NCI-H82 treated with DMSO at 0.1 percent for 48 hours (cell line): ENCODE results near the gene TRHDE.
A peak's percentile ranks its signal among the peaks of the same experiment; 100 is the strongest.
"Not testable (repeated sequence)": the region's sequence is repeated elsewhere in the genome, so short reads cannot be mapped to it uniquely, and the experiment has no call there.

Source experiments
- DNase-seq: peaks from one replicate; lab custom pipeline; 2025; ENCODE audit not compliant: unreplicated experiment; lab: John Stamatoyannopoulos, UW

The TRHDE gene

DNA sequence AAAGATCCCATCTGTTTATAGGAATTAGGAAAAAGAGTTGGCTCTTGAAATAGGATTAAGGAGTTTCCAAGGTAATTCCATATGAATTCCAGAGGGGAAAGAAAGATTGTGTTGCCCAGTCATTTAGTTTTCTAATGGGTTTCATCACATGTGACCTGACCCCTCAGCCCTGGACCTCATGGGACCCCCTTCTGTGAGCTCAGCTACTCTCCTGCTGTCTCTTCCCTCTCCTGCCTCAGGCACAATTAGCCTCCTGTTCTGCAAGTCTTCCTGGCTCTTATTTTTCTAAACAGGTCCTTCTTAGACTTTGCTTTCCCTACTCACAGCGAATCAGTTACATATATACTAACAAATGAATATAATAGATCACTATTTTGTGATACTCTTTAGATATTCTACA, 237.7 kb downstream of the TRHDE start:
- no peak for DNase-seq

DNA sequence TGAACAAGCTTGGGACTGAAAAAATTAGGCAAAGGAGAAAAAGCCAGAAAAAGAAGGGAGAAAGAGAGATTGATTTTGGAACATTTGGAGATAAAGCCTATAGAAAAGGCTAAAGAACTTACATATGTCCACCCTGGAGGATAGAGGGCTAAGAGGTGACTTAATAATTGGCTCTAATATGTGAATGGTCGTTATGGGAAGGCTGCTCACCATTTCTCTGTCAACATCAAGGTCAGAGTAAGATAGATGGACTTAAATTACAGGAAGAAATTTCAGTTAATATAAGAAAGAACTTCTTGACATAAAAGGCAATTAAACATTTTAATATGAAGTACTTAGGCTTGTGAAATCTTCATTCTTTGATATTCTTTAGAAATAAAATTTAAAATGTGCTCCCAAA, 238.6 kb downstream of the TRHDE start:
- DNase-seq, result no peak

DNA sequence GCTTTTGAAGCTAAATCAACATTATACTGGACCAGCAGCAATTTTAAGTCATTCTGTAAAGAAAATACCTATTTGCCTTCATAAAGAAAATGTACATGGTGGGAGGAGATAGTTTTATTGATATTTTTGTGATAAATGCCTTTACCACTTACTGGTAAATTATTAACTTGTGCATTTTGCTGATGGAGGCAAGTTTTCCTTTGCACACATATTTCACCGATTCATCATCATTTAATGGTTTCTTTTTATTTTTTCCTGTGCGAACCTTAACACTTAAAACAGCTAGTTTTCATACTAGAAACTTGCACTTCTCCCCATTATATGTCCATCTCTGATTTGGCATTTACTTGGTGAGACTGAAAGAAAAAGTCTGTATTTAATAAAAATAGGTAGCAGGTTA, 239.3 kb downstream of the TRHDE start:
- no peak for DNase-seq

DNA sequence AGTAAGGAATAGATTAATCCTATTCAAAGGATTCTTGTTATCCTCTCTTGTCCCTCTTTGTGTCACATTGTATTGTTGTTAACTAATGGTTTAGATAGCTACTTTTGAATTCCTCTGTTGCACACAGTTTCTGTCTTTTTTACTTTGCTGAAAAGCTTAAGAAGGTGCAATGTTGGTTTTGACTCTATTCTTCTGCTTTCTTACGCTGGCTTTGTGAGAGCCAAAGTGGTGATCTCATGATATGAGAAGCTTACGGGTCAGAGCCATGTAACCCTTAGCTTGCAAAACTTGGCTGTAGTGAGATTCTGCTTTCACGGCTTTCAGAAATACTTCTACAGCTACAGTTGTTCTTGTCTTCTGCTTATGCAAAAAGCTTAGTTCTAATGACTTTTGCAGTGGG, 239.7 kb downstream of the TRHDE start:
- no peak for DNase-seq

DNA sequence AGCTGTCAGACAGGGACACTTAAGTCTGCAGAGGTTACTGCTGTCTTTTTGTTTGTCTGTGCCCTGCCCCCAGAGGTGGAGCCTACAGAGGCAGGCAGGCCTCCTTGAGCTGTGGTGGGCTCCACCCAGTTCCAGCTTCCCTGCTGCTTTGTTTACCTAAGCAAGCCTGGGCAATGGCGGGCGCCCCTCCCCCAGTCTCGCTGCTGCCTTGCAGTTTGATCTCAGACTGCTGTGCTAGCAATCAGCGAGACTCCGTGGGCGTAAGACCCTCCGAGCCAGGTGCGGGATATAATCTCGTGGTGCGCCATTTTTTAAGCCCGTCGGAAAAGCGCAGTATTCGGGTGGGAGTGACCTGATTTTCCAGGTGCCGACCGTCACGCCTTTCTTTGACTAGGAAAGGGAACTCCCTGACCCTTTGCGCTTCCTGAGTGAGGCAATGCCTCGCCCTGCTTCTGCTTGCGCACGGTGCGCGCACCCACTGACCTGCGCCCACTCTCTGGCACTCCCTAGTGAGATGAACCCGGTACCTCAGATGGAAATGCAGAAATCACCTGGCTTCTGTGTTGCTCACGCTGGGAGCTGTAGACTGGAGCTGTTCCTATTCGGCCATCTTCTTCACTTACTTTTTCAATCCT, 248.0 kb downstream of the TRHDE start:
- not testable (repeated sequence) for DNase-seq

DNA sequence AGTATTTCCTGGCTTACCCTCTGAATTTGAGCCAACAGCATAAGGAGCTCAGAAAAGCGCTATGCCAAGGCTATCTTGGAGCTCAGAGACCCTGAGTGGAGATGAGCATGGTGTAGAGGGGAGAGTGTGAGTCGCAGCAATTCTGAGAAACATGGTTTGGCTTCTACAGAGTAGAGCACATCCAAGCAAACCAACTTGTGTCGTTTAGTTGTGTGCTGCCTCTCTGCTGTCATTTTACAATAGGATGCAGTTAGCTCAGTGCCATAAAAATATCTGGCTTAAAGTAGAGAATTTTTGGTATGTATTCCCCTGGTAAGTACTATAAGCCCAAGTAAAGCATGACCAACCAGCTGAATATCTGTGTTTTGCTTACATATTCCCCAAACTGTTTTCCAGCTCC, 249.2 kb downstream of the TRHDE start:
- DNase-seq, result no peak

DNA sequence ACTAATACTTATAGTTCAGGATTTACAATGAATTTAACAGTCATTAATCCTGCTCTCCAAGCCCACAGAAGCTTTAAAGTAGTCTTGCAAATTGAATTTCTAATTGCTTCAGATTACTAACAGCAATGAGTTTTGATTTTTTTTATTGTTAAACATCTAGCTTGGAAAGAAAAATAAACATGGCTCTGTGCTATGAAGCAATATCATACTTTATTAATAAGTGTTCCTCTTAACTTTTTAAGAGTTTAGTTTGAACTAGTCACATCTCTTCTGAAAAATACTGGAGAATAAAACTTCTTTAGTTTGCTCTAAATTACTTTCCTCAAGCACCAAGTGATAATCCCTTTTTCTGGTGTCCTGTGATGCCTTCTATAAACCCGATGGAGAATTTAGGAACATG, 250.2 kb downstream of the TRHDE start:
- no peak for DNase-seq

DNA sequence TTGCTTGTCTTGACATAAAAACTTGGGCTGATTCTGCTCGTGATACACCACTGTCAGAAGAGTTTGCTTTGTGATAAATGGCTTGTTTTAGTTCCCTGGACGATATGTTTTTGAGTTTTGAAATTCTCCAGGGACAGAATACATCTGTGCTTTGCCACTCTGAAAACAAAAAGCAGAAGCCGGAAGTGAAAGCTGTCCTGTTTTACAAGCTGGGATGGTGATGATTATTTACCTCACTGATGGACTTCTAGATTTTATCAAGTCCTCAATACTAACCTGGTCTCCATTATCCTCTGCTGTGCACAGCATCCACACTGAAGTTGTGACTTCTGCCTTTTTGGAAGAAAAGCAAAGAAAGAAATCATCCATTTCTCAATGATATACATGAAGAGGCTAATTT, 251.6 kb downstream of the TRHDE start:
- DNase-seq, result no peak

DNA sequence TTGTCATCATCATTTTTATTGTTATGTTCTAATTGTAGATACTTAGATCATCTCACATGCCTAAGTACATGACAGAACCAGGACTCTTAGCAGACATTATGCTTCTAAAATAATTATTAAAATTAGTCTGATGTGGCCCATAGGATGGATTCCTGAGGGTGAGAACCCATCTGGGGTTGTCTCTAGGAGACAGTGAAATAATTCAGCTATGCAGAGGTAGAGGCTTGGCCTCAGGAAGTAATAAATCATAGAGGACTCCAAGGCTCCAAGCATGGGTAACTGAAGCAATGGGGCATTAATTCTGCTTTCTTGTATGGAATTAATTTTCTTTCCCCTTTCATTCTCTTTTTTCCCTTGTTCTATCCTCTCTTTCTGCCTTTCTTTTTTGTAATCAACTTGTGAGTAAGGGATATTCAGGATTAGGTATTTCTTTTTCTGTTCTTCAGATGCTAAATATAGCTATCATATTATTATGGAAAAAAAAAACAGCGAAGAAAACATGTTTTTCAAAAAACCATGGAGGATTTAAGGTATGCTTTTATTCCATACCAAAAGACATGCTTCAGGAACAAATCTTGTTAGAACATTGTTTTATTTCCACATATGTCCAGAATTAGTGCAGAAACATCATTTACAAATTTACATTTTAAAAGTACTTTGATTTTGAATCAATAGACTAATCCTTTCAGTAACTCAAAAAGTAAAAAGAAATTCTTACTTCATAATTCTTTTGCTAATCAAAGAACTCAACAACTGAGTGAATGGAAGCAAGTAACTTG, 263.2 kb downstream of the TRHDE start:
- no peak for DNase-seq

DNA sequence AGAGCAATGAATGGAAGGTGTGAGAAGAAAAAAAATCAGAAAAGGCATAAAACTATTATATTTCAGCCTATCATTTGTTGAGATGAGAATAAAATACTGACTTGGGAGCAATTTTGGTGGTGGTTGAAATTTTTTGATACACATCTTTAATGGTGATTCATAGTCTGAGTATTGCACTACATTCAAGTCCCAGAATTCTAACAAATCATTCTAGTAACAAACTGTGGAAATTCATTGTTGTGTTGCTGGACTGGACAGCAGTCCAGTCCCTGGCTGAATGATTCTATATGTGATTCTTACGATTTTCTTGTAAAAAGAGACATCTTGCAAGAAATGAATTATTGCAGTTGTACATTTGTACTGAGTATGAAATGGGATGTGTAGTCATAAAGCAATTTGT, 268.6 kb downstream of the TRHDE start:
- DNase-seq, result no peak

DNA sequence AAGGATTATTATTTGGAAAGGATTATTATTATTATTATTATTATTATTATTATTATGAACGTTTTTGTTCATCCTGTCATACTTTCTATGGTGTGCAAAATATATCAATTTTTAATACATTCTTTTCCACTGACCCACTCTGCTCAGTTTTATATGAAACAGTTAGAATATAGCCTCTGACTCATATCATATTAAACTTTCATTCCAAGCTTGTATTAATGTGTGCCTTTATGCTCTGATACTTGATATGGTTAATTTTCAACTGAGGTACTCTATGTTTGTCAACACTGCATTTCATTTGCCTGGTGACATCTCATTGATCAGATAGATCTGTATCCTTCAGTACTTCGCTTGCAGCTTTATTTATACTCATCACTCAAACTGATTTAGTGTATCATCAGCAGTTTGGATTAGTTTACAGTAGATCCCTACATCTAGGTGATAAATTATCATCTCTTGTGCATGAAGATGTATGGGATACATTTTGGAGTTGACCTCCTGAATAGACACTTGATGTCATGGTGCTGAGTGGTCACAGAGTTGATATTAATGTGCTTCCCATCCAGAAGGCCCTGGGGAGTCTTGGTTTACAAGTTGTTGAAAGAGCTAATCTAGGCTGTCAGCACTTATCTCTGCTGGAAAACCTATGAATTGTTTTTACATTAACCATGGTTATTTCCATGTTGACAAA, 271.8 kb downstream of the TRHDE start:
- no peak for DNase-seq

DNA sequence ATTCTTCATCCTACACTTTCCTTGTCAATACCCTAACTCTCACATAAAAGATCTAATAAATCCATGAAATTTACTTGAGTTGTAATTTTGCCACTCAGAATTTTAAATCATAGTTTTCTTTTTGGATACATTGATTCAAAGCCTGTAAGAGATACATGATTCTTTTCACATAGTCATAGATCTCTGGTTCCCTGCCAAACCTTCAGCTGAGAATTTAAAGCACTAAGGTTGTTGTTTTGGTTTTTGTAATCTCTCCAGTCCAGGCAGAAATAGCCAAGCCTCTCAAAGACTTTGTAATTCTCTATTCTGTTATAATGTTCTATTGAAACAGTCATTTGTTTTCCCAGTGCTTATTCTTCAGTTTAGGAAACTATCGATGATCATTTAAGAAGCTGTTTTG, 273.9 kb downstream of the TRHDE start:
- no peak for DNase-seq

DNA sequence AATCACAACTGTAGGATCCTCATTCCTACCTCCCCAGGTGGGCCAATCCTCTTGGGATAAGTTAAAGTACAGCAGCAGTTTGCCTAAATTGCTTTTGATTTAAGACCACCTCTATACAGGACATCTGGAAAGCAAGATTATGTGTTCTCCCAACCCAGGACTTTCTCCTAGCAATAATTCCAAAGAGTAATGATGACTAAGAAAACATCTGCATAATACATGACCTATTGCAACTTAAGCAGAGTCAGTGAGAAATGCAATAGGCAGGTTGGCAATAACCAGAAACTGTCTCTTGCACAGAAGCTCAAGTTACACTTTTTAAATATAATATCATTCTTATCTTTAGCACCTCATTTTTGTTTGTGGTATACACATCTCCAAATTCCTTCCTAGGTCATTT, 275.4 kb downstream of the TRHDE start:
- DNase-seq, result no peak

DNA sequence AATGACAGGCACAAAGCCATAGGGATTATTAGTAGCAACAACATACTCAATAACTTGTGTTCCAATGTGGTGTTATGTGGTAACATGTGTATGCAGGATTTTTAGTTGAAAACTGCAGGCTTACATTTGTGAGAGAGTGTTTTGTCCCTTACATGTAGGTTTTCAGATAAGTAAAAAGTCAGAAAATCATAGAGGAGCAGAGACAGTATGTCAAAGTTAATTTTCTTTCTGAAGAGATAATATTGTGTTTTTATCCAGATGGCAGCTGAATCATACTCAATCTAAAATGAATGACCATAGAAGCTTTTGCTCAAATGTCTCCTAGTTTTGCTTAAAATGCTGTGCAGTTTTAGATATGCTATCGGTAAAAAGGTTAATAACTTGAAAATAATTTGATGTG, 277.0 kb downstream of the TRHDE start:
- DNase-seq, result no peak

DNA sequence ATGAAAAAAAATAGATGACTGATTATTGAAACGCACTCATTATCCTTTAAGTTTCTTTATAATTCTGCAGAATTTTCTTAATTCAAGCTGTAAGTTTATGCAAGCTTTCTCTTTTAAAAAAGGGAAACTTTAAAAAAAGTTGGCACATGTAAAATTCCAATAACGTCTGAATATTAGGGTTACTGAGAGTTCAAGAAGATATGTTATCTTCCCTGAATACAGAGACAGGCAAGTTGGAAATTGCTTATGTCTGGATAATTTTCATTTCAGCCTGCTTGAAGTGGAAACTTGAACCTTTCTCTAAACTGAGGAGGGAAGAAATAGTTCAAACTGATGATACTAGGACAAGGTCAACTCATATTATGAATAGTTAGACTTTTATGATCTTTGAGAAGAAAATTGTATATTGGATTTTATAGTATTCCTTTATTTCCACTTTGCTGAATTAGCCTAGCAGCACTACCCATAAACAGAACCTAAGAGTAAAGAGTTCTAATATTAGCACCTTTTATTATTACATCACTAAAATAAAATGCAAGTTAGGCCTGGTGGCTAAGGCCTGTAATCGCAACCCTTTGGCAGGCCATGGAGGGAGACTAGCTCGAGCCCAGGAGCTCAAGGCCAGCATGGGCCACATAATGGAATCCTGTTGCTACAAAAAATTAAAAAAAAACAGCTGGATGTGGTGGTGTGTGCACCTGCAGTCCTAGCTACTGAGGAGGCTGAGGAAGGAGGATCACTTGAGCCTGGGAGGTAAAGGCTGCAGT, 288.0 kb downstream of the TRHDE start:
- DNase-seq, result no peak

DNA sequence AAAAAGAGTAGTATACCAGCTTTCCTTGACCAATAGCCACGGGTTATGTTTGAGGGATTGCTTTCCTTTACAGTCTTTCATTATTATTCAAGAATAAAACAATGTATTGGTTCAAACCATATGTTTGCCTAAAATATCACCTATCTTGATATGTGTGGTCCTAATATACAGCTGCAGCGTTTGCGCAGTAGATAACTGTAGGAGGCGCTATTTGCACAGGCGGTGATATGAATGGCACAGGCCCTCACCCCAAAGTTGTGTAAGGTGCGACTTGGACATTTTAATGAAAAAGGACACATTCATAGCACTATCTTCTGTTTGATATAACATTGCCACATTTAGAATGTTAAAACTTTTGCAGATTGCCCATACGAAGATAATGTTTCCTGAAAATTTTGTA, 298.4 kb downstream of the TRHDE start:
- no peak for DNase-seq

DNA sequence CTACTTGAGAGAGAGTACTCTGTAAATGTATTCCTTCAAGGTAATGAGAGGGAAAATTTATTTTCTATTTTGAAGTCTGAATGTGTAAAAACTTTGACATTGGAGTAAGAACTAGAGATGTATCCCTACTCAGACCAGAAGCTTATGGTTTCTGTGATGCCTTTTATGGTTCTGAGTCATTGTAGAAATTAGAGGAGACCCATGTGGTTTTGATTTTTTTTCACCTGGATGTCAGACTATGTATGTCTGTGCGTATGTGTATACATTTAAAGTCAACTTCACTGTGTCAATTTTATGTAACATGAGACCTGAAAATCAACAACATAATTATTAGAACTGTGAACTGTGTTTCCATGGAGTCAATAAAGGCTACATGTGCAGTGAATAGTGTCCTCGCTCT, 302.0 kb downstream of the TRHDE start:
- DNase-seq, result no peak

DNA sequence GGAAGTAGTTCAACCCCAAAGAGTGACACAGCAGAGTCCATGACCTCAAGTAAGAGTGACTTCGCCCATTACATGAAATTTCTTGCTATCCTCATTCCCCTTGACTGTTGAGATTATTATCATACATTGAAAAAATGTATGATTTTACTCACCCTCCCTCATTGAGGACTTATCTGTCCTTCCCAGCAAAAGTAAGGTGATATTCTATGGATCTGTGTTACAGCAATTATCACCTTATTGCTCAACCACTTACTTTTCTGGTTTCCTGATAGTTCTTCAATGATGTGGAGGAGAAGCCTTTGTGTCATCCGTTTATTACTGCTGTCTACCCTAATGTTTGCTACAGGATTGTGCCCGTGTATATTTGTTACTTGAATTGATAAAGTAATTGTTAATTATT, 306.2 kb downstream of the TRHDE start:
- no peak for DNase-seq

DNA sequence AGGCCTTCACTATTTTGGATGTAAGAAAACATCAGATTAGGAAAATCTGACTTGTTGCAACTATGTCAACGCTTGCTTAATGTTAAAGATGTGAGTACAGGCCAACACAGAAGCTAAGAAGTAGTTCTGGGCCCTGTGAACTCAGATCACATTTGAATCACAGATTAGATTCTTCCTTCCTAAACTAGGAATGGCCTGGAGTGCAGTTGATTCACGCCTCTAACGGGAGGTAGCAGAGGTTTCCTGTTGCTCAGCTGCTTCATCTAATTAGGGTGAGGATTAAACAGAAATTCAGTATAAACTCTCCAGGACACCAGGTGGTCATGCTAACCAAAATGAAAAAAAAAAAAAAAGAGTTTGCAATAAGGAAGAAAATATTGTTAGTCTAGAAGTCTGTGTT, 314.3 kb downstream of the TRHDE start:
- DNase-seq, result peak; percentile 87

DNA sequence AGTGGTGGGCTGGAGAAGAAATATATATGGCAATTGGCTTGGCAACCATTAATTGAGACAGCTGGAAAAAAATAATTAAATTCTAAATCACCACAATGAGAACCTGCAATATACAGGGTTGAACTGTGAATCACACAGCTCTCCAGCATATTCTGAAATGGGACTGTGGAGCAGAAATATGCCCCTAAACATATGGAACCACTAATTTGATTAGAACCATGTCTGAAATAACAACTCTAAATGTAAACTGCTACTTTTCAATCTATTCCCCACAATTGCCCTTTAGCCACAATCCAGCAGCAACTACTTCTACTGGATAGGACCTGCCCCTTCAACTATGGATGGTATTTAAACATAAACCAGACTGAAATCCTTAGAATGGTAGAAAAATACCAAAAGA, 330.4 kb downstream of the TRHDE start:
- DNase-seq, result no peak

DNA sequence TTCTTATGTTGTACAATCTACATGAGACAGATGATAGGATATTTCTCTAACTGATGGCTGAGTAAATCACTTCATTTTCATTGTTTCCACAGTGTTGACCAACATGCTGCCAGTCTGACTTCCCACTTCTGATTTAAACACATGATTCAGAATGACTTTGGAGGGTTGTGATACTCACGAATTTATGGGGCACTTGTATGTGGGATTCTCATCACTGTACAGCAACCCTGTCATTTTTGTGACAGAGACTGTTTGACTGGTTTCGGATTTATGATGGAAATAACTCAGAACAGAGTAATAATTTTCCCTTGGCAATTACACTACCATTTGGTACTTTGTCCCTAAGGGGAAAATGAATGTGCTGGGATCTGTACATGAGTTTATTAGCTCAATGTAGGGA, 333.8 kb downstream of the TRHDE start:
- no peak for DNase-seq

DNA sequence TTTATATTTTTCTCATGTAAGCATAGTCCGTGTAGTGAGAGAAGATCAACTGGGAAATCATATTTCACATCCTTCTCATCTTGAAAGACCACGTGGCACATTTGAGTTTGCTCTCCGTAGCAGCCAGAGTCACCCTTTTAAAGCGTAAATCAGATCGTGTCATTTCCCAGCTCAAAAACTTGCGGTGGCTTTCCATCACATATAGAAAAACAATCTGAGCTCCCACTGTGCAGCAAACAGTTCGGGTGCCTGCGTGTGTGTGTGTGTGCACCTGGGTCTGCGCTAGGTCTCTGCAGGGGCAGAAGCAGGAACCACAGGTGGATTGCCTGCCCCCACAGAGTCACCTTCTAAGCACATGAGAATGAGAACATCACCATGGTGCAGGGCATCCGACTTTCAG, 338.2 kb downstream of the TRHDE start:
- DNase-seq, result no peak
